ENCODE measurements around the gene POLK.

GRCh38 chr5:75522025-75522424, 10.3 kb downstream of the POLK start:
- TF ChIP-seq POLR2A (IDR thresholded peaks at IDR 0.05; ENCODE audit: low read length), result no peak
- no peak for TF ChIP-seq GATA1 (IDR thresholded peaks at IDR 0.05; ENCODE audit: low read depth, low read length)
